ENCODE results near the gene TMEM234. TPM values are rescaled to one million over a fixed set of nuclear protein-coding genes. Genes with fewer than 3 reads are reported as not detected.

The TMEM234 gene
- 8.2 and 11.9 TPM in 2 replicates for total RNA-seq

GRCh38 chr1:32221980-32222755 lies at the start of gene TMEM234, which contains the start of gene EIF3I:
Gene TMEM234, minus strand, starts transcription at chr1:32222353. Its CDS starts 31 bp downstream, at chr1:32222322.
Gene EIF3I, plus strand, starts transcription at chr1:32222407. Its CDS starts 35 bp downstream, at chr1:32222442.

GRCh38 chr1:32250893-32251716 lies 29.0 kb upstream of the TMEM234 start, which contains the start of gene LCK:
Gene LCK, plus strand, starts transcription at chr1:32251265. Its CDS starts 23,065 bp downstream, at chr1:32274330.

GRCh38 chr1:32246888-32247273 lies 24.7 kb upstream of the TMEM234 start, which contains the start of gene FAM167B:
Gene FAM167B, plus strand, starts transcription at chr1:32247222. Its CDS starts 200 bp downstream, at chr1:32247422.

GRCh38 chr1:32208891-32209328 lies 13.2 kb downstream of the TMEM234 start, which contains the start of gene DCDC2B:
Gene DCDC2B, plus strand, starts transcription at chr1:32209089. Its CDS starts 5 bp downstream, at chr1:32209094.

GRCh38 chr1:32205401-32206370 lies 16.5 kb downstream of the TMEM234 start, which contains the start of gene IQCC:
Gene IQCC, plus strand, starts transcription at chr1:32205671. Its CDS starts 11 bp downstream, at chr1:32205682.

GRCh38 chr1:32200226-32201010 lies 21.7 kb downstream of the TMEM234 start, which contains the start of gene CCDC28B:
Gene CCDC28B, plus strand, starts transcription at chr1:32200595. Its CDS starts 1,341 bp downstream, at chr1:32201936.

GRCh38 chr1:32179443-32180185 lies 42.5 kb downstream of the TMEM234 start, which contains the start of gene TXLNA:
Gene TXLNA, plus strand, starts transcription at chr1:32179675. Its CDS starts 671 bp downstream, at chr1:32180346.

Other genes with a start within 250 kb of the TMEM234 start
- gene KHDRBS1, start 208.5 kb downstream of the TMEM234 start, total RNA-seq: 101 and 105 TPM in 2 replicates
- 4.9 and 7.7 TPM in 2 replicates for gene TMEM39B, start 149.4 kb downstream of the TMEM234 start, total RNA-seq
- gene KPNA6, start 114.3 kb downstream of the TMEM234 start, total RNA-seq: 30.6 and 33.8 TPM in 2 replicates
- 55.9 and 58.0 TPM in 2 replicates for gene TXLNA, start 42.7 kb downstream of the TMEM234 start, total RNA-seq
- gene CCDC28B, start 21.8 kb downstream of the TMEM234 start, total RNA-seq: 16.0 and 16.8 TPM in 2 replicates
- 2.9 and 3.3 TPM in 2 replicates for gene IQCC, start 16.7 kb downstream of the TMEM234 start, total RNA-seq
- gene DCDC2B, start 13.3 kb downstream of the TMEM234 start, total RNA-seq: not detected in 2 replicates
- 370 and 402 TPM in 2 replicates for gene EIF3I, start 54 bp upstream of the TMEM234 start, total RNA-seq
- gene FAM167B, start 24.9 kb upstream of the TMEM234 start, total RNA-seq: 0.30 and 0.50 TPM in 2 replicates
- gene LCK, start 28.9 kb upstream of the TMEM234 start, total RNA-seq: not detected in 2 replicates
- 53.1 and 56.5 TPM in 2 replicates for gene HDAC1, start 69.7 kb upstream of the TMEM234 start, total RNA-seq
- gene MARCKSL1, start 113.9 kb upstream of the TMEM234 start, total RNA-seq: 94.5 and 103 TPM in 2 replicates
- gene FAM229A, start 140.1 kb upstream of the TMEM234 start, total RNA-seq: 1.0 and 1.9 TPM in 2 replicates
- gene TSSK3, start 140.2 kb upstream of the TMEM234 start, total RNA-seq: under 0.01 TPM in 1 of 2 replicates, not detected in the other
- gene BSDC1, start 172.1 kb upstream of the TMEM234 start, total RNA-seq: 45.6 and 53.1 TPM in 2 replicates
- not detected in 2 replicates for gene ZBTB8B, start 242.7 kb upstream of the TMEM234 start, total RNA-seq

Measured in bronchus fibroblast of lung (primary cell).